GM12878 (cell line): ENCODE results near the gene LMF2. TPM values are rescaled to one million over a fixed set of nuclear protein-coding genes. Genes with fewer than 3 reads are reported as not detected.

Source experiments
- ATAC-seq: fragments of 200-7000 bp; cut with Tn5 transposase; 3 replicates; pipeline ENCODE4 v1.9.1; 2020; ENCODE audit warnings: mild to moderate bottlenecking, moderate library complexity
- BruUV-seq: library from RNA; stranded (reverse); fragments of 400-500 nt; replicated peaks from 2 replicates; lab custom pipeline; 2021; lab: Mats Ljungman, UMichigan
- CTCF ChIA-PET: fragments of 300-600 bp; sonication (Branson Sonifier 250); formaldehyde crosslinking; extraction: SDS; loops from one replicate; lab custom pipeline; 2021; ENCODE audit warnings: inconsistent platforms; lab: Yijun Ruan, JAX
- POLR2A ChIA-PET: fragments of 350-600 bp; formaldehyde crosslinking; extraction: SDS; loops from one replicate; lab custom pipeline; 2021; ENCODE audit warnings: inconsistent platforms; lab: Charles Lee
- RAD21 ChIA-PET: fragments of 300-600 bp; sonication (Branson Sonifier 250); formaldehyde crosslinking; loops from one replicate; lab custom pipeline; 2023; ENCODE audit warnings: antibody characterized with exemption; ENCODE audit not compliant: unreplicated experiment; lab: Charles Lee
- SMC1A ChIA-PET: fragments of 300-600 bp; sonication (Branson Sonifier 250); formaldehyde crosslinking; loops from one replicate; lab custom pipeline; 2023; ENCODE audit not compliant: unreplicated experiment, uncharacterized antibody; lab: Charles Lee
- DNase-seq: peaks from one replicate; pipeline ENCODE4 v3.0.0-alpha.2; 2011; ENCODE audit warnings: low read depth, low spot score
- FAIRE-seq: peaks from 3 replicates; lab custom pipeline; 2011; peaks lifted over from hg19 to GRCh38; lab: Jason Lieb, UNC
- H2AFZ ChIP-seq: 2 replicates; pipeline ENCODE4 v1.6.0; 2011; ENCODE audit warnings: low read depth, low read length, control low read depth; ENCODE audit not compliant: control insufficient read depth
- H3K27ac ChIP-seq: 2 replicates; pipeline ENCODE4 v1.5.1; 2011; ENCODE audit warnings: control low read depth; ENCODE audit not compliant: control insufficient read depth, insufficient read depth
- H3K27me3 ChIP-seq, 2 experiments: replicated peaks in 1 of 2; 2 replicates each; pipeline versions ENCODE4 v1.6.0 to v1.6.1; 2011; ENCODE audit warnings: low read length in 1 of 2; ENCODE audit not compliant: control insufficient read depth in 2 of 2, insufficient read depth in 2 of 2
- H3K36me3 ChIP-seq, 2 experiments: 2 replicates each; pipeline ENCODE4 v1.5.1; 2011; ENCODE audit warnings: low read length in 1 of 2; ENCODE audit not compliant: control insufficient read depth in 2 of 2, insufficient read depth in 2 of 2
- H3K4me1 ChIP-seq: 2 replicates; pipeline ENCODE4 v1.6.1; 2011; ENCODE audit warnings: mild to moderate bottlenecking, low read length, moderate library complexity, mixed read lengths; ENCODE audit not compliant: control insufficient read depth, insufficient read depth
- H3K4me2 ChIP-seq: 2 replicates; pipeline ENCODE4 v1.6.0; 2011; ENCODE audit warnings: control low read depth; ENCODE audit not compliant: control insufficient read depth, insufficient read depth
- H3K4me3 ChIP-seq: fragments of 200-600 bp; sonication (generic); 2 replicates; pipeline ENCODE4 v1.5.1; 2016
- H3K79me2 ChIP-seq: 2 replicates; pipeline ENCODE4 v1.6.0; 2011; ENCODE audit warnings: low read length; ENCODE audit not compliant: control insufficient read depth, insufficient read depth
- H3K9ac ChIP-seq: 2 replicates; pipeline ENCODE4 v1.8.0; 2011; ENCODE audit warnings: low read length, control low read depth, mixed read lengths; ENCODE audit not compliant: control insufficient read depth, insufficient read depth
- H3K9me3 ChIP-seq: replicated peaks from 3 replicates; pipeline ENCODE4 v1.5.1; 2011; ENCODE audit warnings: mild to moderate bottlenecking, low read length; ENCODE audit not compliant: control insufficient read depth, insufficient read depth
- H4K20me1 ChIP-seq: 2 replicates; pipeline ENCODE4 v1.6.0; 2011; ENCODE audit not compliant: control insufficient read depth, insufficient read depth
- FOXK2 ChIP-seq: fragments of 450-650 bp; IDR thresholded peaks from 2 replicates; pipeline ENCODE4 v1.6.1; 2017; ENCODE audit warnings: mild to moderate bottlenecking, moderate library complexity
- IKZF2 ChIP-seq, 2 experiments: fragments of 450-650 bp; IDR thresholded peaks; 2 replicates each; pipeline ENCODE4 v1.6.1; 2017; ENCODE audit warnings: mild to moderate bottlenecking in 2 of 2, moderate library complexity in 2 of 2
- KAT2A ChIP-seq: conservative IDR thresholded peaks from 2 replicates; pipeline ENCODE4 v1.6.1; 2011; ENCODE audit warnings: low read depth, low read length; ENCODE audit not compliant: control insufficient read depth
- MEF2A ChIP-seq: IDR thresholded peaks from 2 replicates; pipeline ENCODE4 v1.6.1; 2011; ENCODE audit warnings: low read depth, mild to moderate bottlenecking, low read length, moderate library complexity; ENCODE audit not compliant: insufficient read depth
- NFYA ChIP-seq: IDR thresholded peaks from 2 replicates; pipeline ENCODE4 v1.6.1; 2011; ENCODE audit warnings: low read depth, mild to moderate bottlenecking, low read length, improper control_type of control experiment, borderline replicate concordance
- NFYB ChIP-seq: IDR thresholded peaks from 2 replicates; pipeline ENCODE4 v1.6.1; 2011; ENCODE audit warnings: low read depth, mild to moderate bottlenecking, low read length, improper control_type of control experiment, moderate library complexity; ENCODE audit not compliant: insufficient read depth
- POLR2AphosphoS2 ChIP-seq: IDR thresholded peaks from 2 replicates; pipeline ENCODE4 v1.6.1; 2011; ENCODE audit warnings: low read depth, mild to moderate bottlenecking, low read length, improper control_type of control experiment, moderate library complexity
- SREBF1 ChIP-seq: IDR thresholded peaks from 2 replicates; pipeline ENCODE4 v1.6.1; 2012; ENCODE audit warnings: mild to moderate bottlenecking, low read length
- SRF ChIP-seq, 2 experiments: IDR thresholded peaks; 2 replicates each; pipeline ENCODE4 v1.6.1; 2011; ENCODE audit warnings: low read depth in 2 of 2, low read length in 2 of 2, mild to moderate bottlenecking in 1 of 2, moderate library complexity in 1 of 2
- YBX1 ChIP-seq: fragments of 450-650 bp; IDR thresholded peaks from 2 replicates; pipeline ENCODE4 v1.6.1; 2016; ENCODE audit warnings: antibody characterized with exemption
- ZNF207 ChIP-seq: fragments of 450-650 bp; IDR thresholded peaks from 2 replicates; pipeline ENCODE4 v1.6.1; 2014; ENCODE audit warnings: antibody characterized with exemption, mild to moderate bottlenecking, borderline replicate concordance
- ZNF217 ChIP-seq: fragments of 450-650 bp; IDR thresholded peaks from 2 replicates; pipeline ENCODE4 v1.6.1; 2017; ENCODE audit warnings: antibody characterized with exemption, mild to moderate bottlenecking
- ZZZ3 ChIP-seq: IDR thresholded peaks from 2 replicates; pipeline ENCODE4 v1.6.1; 2011; ENCODE audit warnings: low read depth; ENCODE audit not compliant: control insufficient read depth, insufficient read length
- WGBS: methylation state at CpG from one replicate; pipeline ENCODE4 v1.1.6; 2016; ENCODE audit warnings: low lambda C conversion rate; ENCODE audit not compliant: insufficient replicate concordance, insufficient coverage; ENCODE audit errors: missing lambda C conversion rate; 5-methylcytosine and 5-hydroxymethylcytosine counted together
- in situ Hi-C: fragments of 300-500 bp; cut with MboI; formaldehyde crosslinking; loops from 9 replicates; pipeline ENCODE4 v1.14.3; 2018; ENCODE audit warnings: mixed read lengths
- intact Hi-C: fragments of 100-400 bp; cut with micrococcal nuclease; formaldehyde crosslinking; loops from one replicate; pipeline ENCODE4 v1.14.2; 2022; ENCODE audit not compliant: unreplicated experiment
- polyA plus RNA-seq, 11 experiments: library from polyadenylated mRNA; depleted of rRNA in 4 of 11; unstranded in 6 of 11; stranded (reverse) in 5 of 11; fragments of >200 nt; fragmentation: Nextera tagmentation in 4 of 11; fragmentation: Illumina TruSeq in 1 of 11; extraction: Ambion mirVana in 4 of 11; extraction: Trizol in 1 of 11; gene quantifications; 1 replicate in 1 of 11; 2 replicates in 10 of 11; pipeline versions ENCODE4 v1.2.1 to v1.2.3, GENCODE V29; 2011 to 2016; ENCODE audit warnings: inconsistent platforms in 2 of 11, missing spikeins in 2 of 11, low read depth in 1 of 11
- total RNA-seq, 4 experiments: library from RNA; depleted of rRNA in 3 of 4; stranded (reverse); fragments of >200 nt in 3 of 4; fragmentation: Illumina TruSeq in 1 of 4; extraction: Trizol in 1 of 4; gene quantifications; 2 replicates each; pipeline versions ENCODE4 v1.2.1 to v1.2.3, GENCODE V29; 2013 to 2021
- TF ChIP-seq, protein P1 (sequence below): fragments of 450-650 bp; IDR thresholded peaks from 2 replicates; pipeline ENCODE4 v1.6.1; 2018; ENCODE audit warnings: mild to moderate bottlenecking, low read depth, moderate library complexity; ENCODE audit not compliant: partially characterized antibody
- TF ChIP-seq, protein P2 (sequence below): fragments of 450-650 bp; IDR thresholded peaks from 2 replicates; pipeline ENCODE4 v1.6.1; 2016; ENCODE audit warnings: mild to moderate bottlenecking

The LMF2 gene
- total and polyA plus RNA-seq, 10 of the 15 experiments (the other 5 are each of a cell fraction or from before 2014, with no cell fraction given), result 0.08 to 57.5 (median 21.2) TPM

DNA sequence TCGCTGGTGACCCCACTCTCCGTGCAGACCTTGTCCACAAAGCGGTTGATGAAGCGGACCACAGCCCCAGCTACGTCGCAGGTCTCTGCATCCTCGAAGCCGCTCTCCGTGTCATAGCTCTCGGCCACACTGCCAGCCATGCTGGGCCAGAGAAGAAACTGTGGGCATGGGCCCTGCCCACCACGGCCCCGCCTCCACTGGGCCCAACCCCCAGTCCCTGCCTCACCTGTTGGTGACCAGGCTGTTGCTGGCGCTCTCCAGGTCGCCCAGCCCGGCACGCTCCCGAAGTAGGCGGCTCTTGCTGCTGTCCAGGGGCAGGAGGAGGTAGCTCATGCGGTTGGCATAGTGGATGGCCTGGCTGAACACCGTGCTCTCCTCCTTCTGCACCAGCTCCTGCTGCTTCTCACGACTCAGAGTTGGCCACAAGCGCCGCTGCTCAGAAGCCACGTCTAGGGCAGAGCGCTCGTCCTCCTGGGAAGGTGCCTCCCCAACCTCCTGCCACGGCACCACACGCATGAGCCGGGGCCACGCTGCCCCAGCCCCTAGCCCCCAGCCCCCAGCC, 45.4 kb downstream of the LMF2 start:
- ChIA-PET SMC1A (no interaction called here), RAD21 (no interaction called here), CTCF (no interaction called here), POLR2A (no interaction called here)
- 96% methylated on average over 21 of the region's 30 CpGs for WGBS
- no peaks in the 10 kb centered on the region for H3K79me2 ChIP-seq
- H3K36me3 ChIP-seq, result peaks cover 15 to 64% of the 10 kb centered on the region in 2 experiments
- DNase-seq (no peak), ATAC-seq (no peak), FAIRE-seq (no peak)
- intact Hi-C loops (no loop called here), in situ Hi-C loops (no loop called here)
- H3K27me3 ChIP-seq, result no peaks in the 10 kb centered on the region
- no TSS peak for BruUV-seq
- no peaks in the 10 kb centered on the region for H3K9me3 ChIP-seq
- no peaks in the 10 kb centered on the region for H3K4me1 ChIP-seq
- no peak overlapping the region for H3K4me2 ChIP-seq
- no peak overlapping the region for H3K27ac ChIP-seq
- H2AFZ ChIP-seq, result no peak overlapping the region
- no peaks in the 10 kb centered on the region for H4K20me1 ChIP-seq
- no peak overlapping the region for H3K4me3 ChIP-seq
- no peak overlapping the region for H3K9ac ChIP-seq
- no peak for TF ChIP-seq NFYB
- TF ChIP-seq ZNF217, result no peak
- TF ChIP-seq SREBF1, result no peak
- no peak for TF ChIP-seq KAT2A
- no peak for TF ChIP-seq SRF (IDR thresholded peaks at IDR 0.05; ENCODE audit: low read depth in 2 of 2, low read length in 2 of 2)
- TF ChIP-seq POLR2AphosphoS2, result no peak
- no peak for TF ChIP-seq FOXK2

DNA sequence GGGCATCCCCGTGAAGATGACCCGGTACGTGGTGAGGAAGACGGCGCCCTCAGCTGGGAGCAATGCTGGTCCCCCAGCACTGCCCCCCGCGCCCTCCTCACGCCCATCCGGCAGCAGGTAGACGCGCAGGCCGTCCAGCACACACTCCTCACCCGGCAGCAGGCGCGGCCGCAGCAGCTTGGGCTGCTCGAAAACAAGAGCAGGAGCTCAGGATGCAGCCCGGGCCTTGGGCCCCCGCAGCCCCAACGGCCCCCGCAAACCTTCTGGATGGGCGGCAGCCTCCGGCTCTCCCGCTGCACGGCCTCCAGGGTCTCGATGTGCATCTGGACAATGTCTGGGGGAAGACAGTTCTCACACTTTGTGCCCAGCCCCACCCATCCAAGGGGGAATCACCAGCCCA, 46.0 kb downstream of the LMF2 start:
- no TSS peak for BruUV-seq
- ChIA-PET SMC1A (no interaction called here), POLR2A (no interaction called here), CTCF (no interaction called here), RAD21 (no interaction called here)
- ATAC-seq, result no peak
- intact Hi-C loops, result no loop called here
- Histone ChIP-seq H3K9ac (no peak overlapping the region), H3K27me3 (no peaks in the 10 kb centered on the region), H3K4me1 (no peaks in the 10 kb centered on the region), H3K36me3 (peaks cover 11 to 60% of the 10 kb centered on the region in 2 experiments), H2AFZ (no peak overlapping the region), H3K27ac (no peak overlapping the region), H3K79me2 (no peaks in the 10 kb centered on the region), H3K4me3 (no peak overlapping the region), H3K9me3 (no peaks in the 10 kb centered on the region), H4K20me1 (no peaks in the 10 kb centered on the region), H3K4me2 (no peak overlapping the region)
- in situ Hi-C loops, result no loop called here
- WGBS, result 96% methylated on average over 20 of the region's 26 CpGs
- FAIRE-seq, result no peak
- DNase-seq, result no peak
- TF ChIP-seq ZZZ3 (no peak), YBX1 (no peak), ZNF207 (no peak), NFYA (no peak), MEF2A (no peak), IKZF2 (IDR thresholded peaks at IDR 0.05) (no peak)
- TF ChIP-seq, protein P1, sequence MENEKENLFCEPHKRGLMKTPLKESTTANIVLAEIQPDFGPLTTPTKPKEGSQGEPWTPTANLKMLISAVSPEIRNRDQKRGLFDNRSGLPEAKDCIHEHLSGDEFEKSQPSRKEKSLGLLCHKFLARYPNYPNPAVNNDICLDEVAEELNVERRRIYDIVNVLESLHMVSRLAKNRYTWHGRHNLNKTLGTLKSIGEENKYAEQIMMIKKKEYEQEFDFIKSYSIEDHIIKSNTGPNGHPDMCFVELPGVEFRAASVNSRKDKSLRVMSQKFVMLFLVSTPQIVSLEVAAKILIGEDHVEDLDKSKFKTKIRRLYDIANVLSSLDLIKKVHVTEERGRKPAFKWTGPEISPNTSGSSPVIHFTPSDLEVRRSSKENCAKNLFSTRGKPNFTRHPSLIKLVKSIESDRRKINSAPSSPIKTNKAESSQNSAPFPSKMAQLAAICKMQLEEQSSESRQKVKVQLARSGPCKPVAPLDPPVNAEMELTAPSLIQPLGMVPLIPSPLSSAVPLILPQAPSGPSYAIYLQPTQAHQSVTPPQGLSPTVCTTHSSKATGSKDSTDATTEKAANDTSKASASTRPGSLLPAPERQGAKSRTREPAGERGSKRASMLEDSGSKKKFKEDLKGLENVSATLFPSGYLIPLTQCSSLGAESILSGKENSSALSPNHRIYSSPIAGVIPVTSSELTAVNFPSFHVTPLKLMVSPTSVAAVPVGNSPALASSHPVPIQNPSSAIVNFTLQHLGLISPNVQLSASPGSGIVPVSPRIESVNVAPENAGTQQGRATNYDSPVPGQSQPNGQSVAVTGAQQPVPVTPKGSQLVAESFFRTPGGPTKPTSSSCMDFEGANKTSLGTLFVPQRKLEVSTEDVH, result no peak
- TF ChIP-seq, protein P2, sequence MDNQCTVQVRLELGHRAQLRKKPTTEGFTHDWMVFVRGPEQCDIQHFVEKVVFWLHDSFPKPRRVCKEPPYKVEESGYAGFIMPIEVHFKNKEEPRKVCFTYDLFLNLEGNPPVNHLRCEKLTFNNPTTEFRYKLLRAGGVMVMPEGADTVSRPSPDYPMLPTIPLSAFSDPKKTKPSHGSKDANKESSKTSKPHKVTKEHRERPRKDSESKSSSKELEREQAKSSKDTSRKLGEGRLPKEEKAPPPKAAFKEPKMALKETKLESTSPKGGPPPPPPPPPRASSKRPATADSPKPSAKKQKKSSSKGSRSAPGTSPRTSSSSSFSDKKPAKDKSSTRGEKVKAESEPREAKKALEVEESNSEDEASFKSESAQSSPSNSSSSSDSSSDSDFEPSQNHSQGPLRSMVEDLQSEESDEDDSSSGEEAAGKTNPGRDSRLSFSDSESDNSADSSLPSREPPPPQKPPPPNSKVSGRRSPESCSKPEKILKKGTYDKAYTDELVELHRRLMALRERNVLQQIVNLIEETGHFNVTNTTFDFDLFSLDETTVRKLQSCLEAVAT, result no peak
